GM12878 (cell line): Measurements from ENCODE around the gene GRIK4.

ENCODE experiments used
- ATF7 ChIP-seq: fragments of 450-650 bp; IDR thresholded peaks from 2 replicates; pipeline ENCODE4 v1.6.1; 2016; ENCODE audit warnings: low read depth, mild to moderate bottlenecking
- CBX5 ChIP-seq: sonication (generic); IDR thresholded peaks from 2 replicates; pipeline ENCODE4 v1.6.1; 2016; ENCODE audit warnings: low read depth, moderate library complexity, mild to moderate bottlenecking, inconsistent platforms
- CTCF ChIP-seq, 3 experiments: IDR thresholded peaks in 2 of 3; conservative IDR thresholded peaks in 1 of 3; 2 replicates each; pipeline ENCODE4 v1.5.1; 2011; ENCODE audit warnings: low read depth in 3 of 3, low read length in 3 of 3, mild to moderate bottlenecking in 3 of 3, control low read depth in 2 of 3, moderate library complexity in 2 of 3, inconsistent platforms in 1 of 3, mixed read lengths in 1 of 3; ENCODE audit not compliant: control insufficient read depth in 2 of 3, insufficient read depth in 1 of 3; ENCODE audit errors: extremely low read depth in 1 of 3
- EZH2 ChIP-seq: IDR thresholded peaks from 2 replicates; pipeline ENCODE4 v1.6.1; 2012; ENCODE audit warnings: low read depth, mild to moderate bottlenecking, control low read depth, inconsistent platforms, low read length, borderline replicate concordance; ENCODE audit not compliant: control insufficient read depth
- HCFC1 ChIP-seq: fragments of 150-350 bp; IDR thresholded peaks from 2 replicates; pipeline ENCODE4 v1.6.1; 2014; ENCODE audit warnings: low read length
- HSF1 ChIP-seq: fragments of 150-350 bp; IDR thresholded peaks from 2 replicates; pipeline ENCODE4 v1.6.1; 2014; ENCODE audit warnings: mild to moderate bottlenecking, low read depth, low read length
- IRF3 ChIP-seq: fragments of 450-650 bp; IDR thresholded peaks from 2 replicates; pipeline ENCODE4 v1.6.1; 2014; ENCODE audit warnings: mild to moderate bottlenecking
- JUND ChIP-seq: IDR thresholded peaks from 2 replicates; pipeline ENCODE4 v1.6.1; 2012; ENCODE audit warnings: low read depth, mild to moderate bottlenecking, low read length, improper control_type of control experiment, moderate library complexity
- NRF1 ChIP-seq: conservative IDR thresholded peaks from 2 replicates; pipeline ENCODE4 v1.6.1; 2011; ENCODE audit warnings: mild to moderate bottlenecking, low read depth, low read length, improper control_type of control experiment
- POLR2A ChIP-seq: IDR thresholded peaks from 2 replicates; pipeline ENCODE4 v1.6.1; 2011; ENCODE audit warnings: low read depth, mild to moderate bottlenecking, low read length
- ZBTB33 ChIP-seq: fragments of 450-650 bp; IDR thresholded peaks from 2 replicates; pipeline ENCODE4 v1.6.1; 2017; ENCODE audit warnings: mild to moderate bottlenecking
- ZZZ3 ChIP-seq: IDR thresholded peaks from 2 replicates; pipeline ENCODE4 v1.6.1; 2011; ENCODE audit warnings: low read depth; ENCODE audit not compliant: control insufficient read depth, insufficient read length

- TF ChIP-seq IRF3, result no peak
- TF ChIP-seq JUND, result no peak
- TF ChIP-seq CTCF (IDR thresholded peaks at IDR 0.05 in 2 of 3, conservative IDR thresholded peaks at IDR 0.05 in 1 of 3; ENCODE audit: control insufficient read depth in 2 of 3, extremely low read depth in 1 of 3, insufficient read depth in 1 of 3, low read depth in 3 of 3, low read length in 3 of 3), result no peak
- TF ChIP-seq EZH2, result no peak
- TF ChIP-seq ZZZ3, result no peak
- TF ChIP-seq HCFC1, result no peak
- no peak for TF ChIP-seq CBX5
- TF ChIP-seq POLR2A, result no peak
- TF ChIP-seq HSF1, result no peak
- TF ChIP-seq ZBTB33, result no peak
- no peak for TF ChIP-seq ATF7
- TF ChIP-seq NRF1, result no peak
Observed at GRCh38 chr11:120520091-120520822, 8.7 kb downstream of the GRIK4 start.
